22Rv1 (cell line): ENCODE data around the gene ARL2.

Experiments
- ZFX ChIP-seq: fragments of 450-650 bp; IDR thresholded peaks from 2 replicates; pipeline ENCODE4 v1.6.1; 2017; ENCODE audit warnings: antibody characterized with exemption, borderline replicate concordance
- TF ChIP-seq, protein P1 (sequence below): fragments of 450-650 bp; IDR thresholded peaks from 2 replicates; pipeline ENCODE4 v1.5.1; 2017; ENCODE audit warnings: mild to moderate bottlenecking

DNA sequence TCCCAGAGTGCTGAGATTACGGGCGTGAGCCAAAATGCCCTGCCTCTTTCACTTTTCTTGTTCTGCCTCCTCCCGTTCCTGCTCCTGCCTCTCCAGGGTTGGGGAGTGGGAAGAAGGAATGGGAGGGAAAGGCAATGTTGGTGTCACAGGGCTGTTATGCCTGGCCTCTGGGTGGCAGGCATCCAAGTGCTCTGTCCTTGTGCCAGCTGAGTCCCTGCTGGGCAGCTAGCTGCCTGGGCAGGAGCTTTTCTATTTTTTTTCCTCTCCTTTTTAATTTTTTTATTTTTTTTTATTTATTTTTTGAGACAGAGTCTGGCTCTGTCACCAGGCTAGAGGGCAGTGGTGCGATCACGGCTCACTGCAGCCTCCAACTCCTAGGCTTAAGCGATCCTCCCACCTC, 23.0 kb downstream of the ARL2 start:
- TF ChIP-seq, protein P1, sequence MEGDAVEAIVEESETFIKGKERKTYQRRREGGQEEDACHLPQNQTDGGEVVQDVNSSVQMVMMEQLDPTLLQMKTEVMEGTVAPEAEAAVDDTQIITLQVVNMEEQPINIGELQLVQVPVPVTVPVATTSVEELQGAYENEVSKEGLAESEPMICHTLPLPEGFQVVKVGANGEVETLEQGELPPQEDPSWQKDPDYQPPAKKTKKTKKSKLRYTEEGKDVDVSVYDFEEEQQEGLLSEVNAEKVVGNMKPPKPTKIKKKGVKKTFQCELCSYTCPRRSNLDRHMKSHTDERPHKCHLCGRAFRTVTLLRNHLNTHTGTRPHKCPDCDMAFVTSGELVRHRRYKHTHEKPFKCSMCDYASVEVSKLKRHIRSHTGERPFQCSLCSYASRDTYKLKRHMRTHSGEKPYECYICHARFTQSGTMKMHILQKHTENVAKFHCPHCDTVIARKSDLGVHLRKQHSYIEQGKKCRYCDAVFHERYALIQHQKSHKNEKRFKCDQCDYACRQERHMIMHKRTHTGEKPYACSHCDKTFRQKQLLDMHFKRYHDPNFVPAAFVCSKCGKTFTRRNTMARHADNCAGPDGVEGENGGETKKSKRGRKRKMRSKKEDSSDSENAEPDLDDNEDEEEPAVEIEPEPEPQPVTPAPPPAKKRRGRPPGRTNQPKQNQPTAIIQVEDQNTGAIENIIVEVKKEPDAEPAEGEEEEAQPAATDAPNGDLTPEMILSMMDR, result no peak
- TF ChIP-seq ZFX, result no peak
